H7 (cell line): ENCODE data around the gene S100A12. TPM values are rescaled to one million over a fixed set of nuclear protein-coding genes. Genes with fewer than 3 reads are reported as not detected.

Experiments used
- DNase-seq: peaks from one replicate; pipeline ENCODE4 v3.0.0; 2012
- H3K27me3 ChIP-seq: 2 replicates; pipeline ENCODE4 v1.6.0; 2011; ENCODE audit warnings: mild to moderate bottlenecking, low read length; ENCODE audit not compliant: control insufficient read depth, insufficient read depth
- H3K36me3 ChIP-seq: replicated peaks from 2 replicates; pipeline ENCODE4 v1.5.1; 2011; ENCODE audit warnings: low read length; ENCODE audit not compliant: control insufficient read depth, insufficient read depth
- H3K4me3 ChIP-seq: 2 replicates; pipeline ENCODE4 v1.5.1; 2011; ENCODE audit warnings: low read depth, mild to moderate bottlenecking, control low read depth, low read length, moderate library complexity; ENCODE audit not compliant: insufficient read depth
- total RNA-seq: library from RNA; depleted of rRNA; stranded (reverse); fragments of >200 nt; shearing (Covaris generic); gene quantifications from 2 replicates; pipeline ENCODE4 v1.2.3, GENCODE V29; 2014

The S100A12 gene
- total RNA-seq, 1 experiment from 2014 or later, result not detected

- H3K4me3 ChIP-seq, result no peak overlapping the region
- peak; percentile 6 for DNase-seq
- no peaks in the 10 kb centered on the region for H3K27me3 ChIP-seq
- H3K36me3 ChIP-seq, result no peaks in the 10 kb centered on the region
Observed at GRCh38 chr1:153345187-153346076, 30.0 kb downstream of the S100A12 start.

GRCh38 chr1:153344718-153345025, 30.7 kb downstream of the S100A12 start:
- H3K4me3 ChIP-seq, result no peak overlapping the region
- H3K27me3 ChIP-seq, result no peaks in the 10 kb centered on the region
- no peak for DNase-seq
- no peaks in the 10 kb centered on the region for H3K36me3 ChIP-seq

GRCh38 chr1:153343811-153344717, 31.4 kb downstream of the S100A12 start:
- DNase-seq, result no peak
- no peak overlapping the region for H3K4me3 ChIP-seq
- H3K36me3 ChIP-seq, result no peaks in the 10 kb centered on the region
- H3K27me3 ChIP-seq, result no peaks in the 10 kb centered on the region

GRCh38 chr1:153343040-153343681, 32.3 kb downstream of the S100A12 start:
- Histone ChIP-seq H3K4me3 (no peak overlapping the region), H3K27me3 (no peaks in the 10 kb centered on the region), H3K36me3 (no peaks in the 10 kb centered on the region)
- DNase-seq, result no peak

- Histone ChIP-seq H3K36me3 (no peaks in the 10 kb centered on the region), H3K27me3 (no peaks in the 10 kb centered on the region), H3K4me3 (no peak overlapping the region)
- DNase-seq, result no peak
Observed at GRCh38 chr1:153342178-153342577, 33.2 kb downstream of the S100A12 start.

GRCh38 chr1:153341431-153341934, 33.9 kb downstream of the S100A12 start:
- H3K4me3 ChIP-seq, result no peak overlapping the region
- DNase-seq, result no peak
- H3K27me3 ChIP-seq, result no peaks in the 10 kb centered on the region

GRCh38 chr1:153340356-153340755, 35.1 kb downstream of the S100A12 start:
- no peak overlapping the region for H3K4me3 ChIP-seq
- H3K27me3 ChIP-seq, result no peaks in the 10 kb centered on the region
- no peaks in the 10 kb centered on the region for H3K36me3 ChIP-seq
- DNase-seq, result no peak

More at GRCh38 chr1:153341431-153341934, 33.9 kb downstream of the S100A12 start:
- H3K36me3 ChIP-seq, result no peaks in the 10 kb centered on the region

GRCh38 chr1:153339802-153340201, 35.6 kb downstream of the S100A12 start:
- DNase-seq, result no peak
- no peaks in the 10 kb centered on the region for H3K36me3 ChIP-seq
- H3K27me3 ChIP-seq, result no peaks in the 10 kb centered on the region

GRCh38 chr1:153337980-153338853, 37.2 kb downstream of the S100A12 start:
- H3K4me3 ChIP-seq, result no peak overlapping the region
- no peaks in the 10 kb centered on the region for H3K36me3 ChIP-seq
- DNase-seq, result no peak
- H3K27me3 ChIP-seq, result no peaks in the 10 kb centered on the region

More at GRCh38 chr1:153339802-153340201, 35.6 kb downstream of the S100A12 start:
- no peak overlapping the region for H3K4me3 ChIP-seq

GRCh38 chr1:153336650-153337049, 38.8 kb downstream of the S100A12 start:
- Histone ChIP-seq H3K4me3 (no peak overlapping the region), H3K27me3 (no peaks in the 10 kb centered on the region), H3K36me3 (no peaks in the 10 kb centered on the region)
- no peak for DNase-seq

GRCh38 chr1:153333902-153334301, 41.5 kb downstream of the S100A12 start:
- no peak for DNase-seq

GRCh38 chr1:153324912-153325311, 50.5 kb downstream of the S100A12 start:
- Histone ChIP-seq H3K36me3 (no peaks in the 10 kb centered on the region), H3K27me3 (no peaks in the 10 kb centered on the region), H3K4me3 (no peak overlapping the region)
- no peak for DNase-seq

More at GRCh38 chr1:153333902-153334301, 41.5 kb downstream of the S100A12 start:
- no peaks in the 10 kb centered on the region for H3K27me3 ChIP-seq
- H3K36me3 ChIP-seq, result no peaks in the 10 kb centered on the region
- no peak overlapping the region for H3K4me3 ChIP-seq
